ENCODE data around the gene TOB2.
"Not testable (repeated sequence)": the region's sequence is repeated elsewhere in the genome, so short reads cannot be mapped to it uniquely, and the experiment has no call there.

Gene TOB2

GRCh38 chr22:41408665-41409064 is 37.9 kb downstream of the TOB2 start:
- no peak for DNase-seq (ENCODE audit: insufficient read length, low spot score)
- FAIRE-seq: no peak
- no peak for TF ChIP-seq POLR2AphosphoS5 (IDR thresholded peaks at IDR 0.05; ENCODE audit: low read depth, low read length)
- no peak for TF ChIP-seq POLR2A (IDR thresholded peaks at IDR 0.05; ENCODE audit: low read depth, low read length)
- no peak for TF ChIP-seq SPI1 (IDR thresholded peaks at IDR 0.05; ENCODE audit: low read depth, low read length)
- no peak for TF ChIP-seq TAF1 (IDR thresholded peaks at IDR 0.05; ENCODE audit: low read depth, low read length)
- TF ChIP-seq PAX5 (IDR thresholded peaks at IDR 0.05; ENCODE audit: insufficient read depth, low read length, severe bottlenecking): no peak
- TF ChIP-seq POU2F2 (IDR thresholded peaks at IDR 0.05; ENCODE audit: low read depth, low read length): no peak

DNA sequence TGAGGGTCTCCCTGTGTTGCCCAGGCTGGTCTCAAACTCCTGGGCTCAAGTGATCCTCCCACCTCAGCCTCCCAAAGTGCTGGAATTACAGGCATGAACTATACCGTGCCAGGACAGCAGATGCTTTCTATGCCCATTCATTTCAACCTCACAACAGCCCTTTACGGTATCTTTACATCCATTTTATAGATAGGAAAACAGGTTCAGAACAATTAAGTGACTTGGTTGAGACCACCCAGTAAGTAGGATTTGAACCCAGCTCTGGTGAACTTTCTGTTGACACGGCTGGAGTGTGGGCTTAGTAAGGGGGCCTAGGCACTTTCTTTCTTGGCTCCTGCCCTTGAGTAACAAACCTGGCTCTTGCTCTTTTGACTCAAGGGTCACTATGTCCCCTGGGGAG is 39.2 kb downstream of the TOB2 start:
- DNase-seq (ENCODE audit: insufficient read length, low spot score) (no peak), FAIRE-seq (peak; percentile 40)
- no peak for TF ChIP-seq TAF1 (IDR thresholded peaks at IDR 0.05; ENCODE audit: low read depth, low read length)
- TF ChIP-seq PAX5 (IDR thresholded peaks at IDR 0.05; ENCODE audit: insufficient read depth, low read length, severe bottlenecking): no peak
- no peak for TF ChIP-seq POLR2A (IDR thresholded peaks at IDR 0.05; ENCODE audit: low read depth, low read length)
- TF ChIP-seq POU2F2 (IDR thresholded peaks at IDR 0.05; ENCODE audit: low read depth, low read length): no peak
- TF ChIP-seq POLR2AphosphoS5 (IDR thresholded peaks at IDR 0.05; ENCODE audit: low read depth, low read length): no peak
- no peak for TF ChIP-seq SPI1 (IDR thresholded peaks at IDR 0.05; ENCODE audit: low read depth, low read length)

DNA sequence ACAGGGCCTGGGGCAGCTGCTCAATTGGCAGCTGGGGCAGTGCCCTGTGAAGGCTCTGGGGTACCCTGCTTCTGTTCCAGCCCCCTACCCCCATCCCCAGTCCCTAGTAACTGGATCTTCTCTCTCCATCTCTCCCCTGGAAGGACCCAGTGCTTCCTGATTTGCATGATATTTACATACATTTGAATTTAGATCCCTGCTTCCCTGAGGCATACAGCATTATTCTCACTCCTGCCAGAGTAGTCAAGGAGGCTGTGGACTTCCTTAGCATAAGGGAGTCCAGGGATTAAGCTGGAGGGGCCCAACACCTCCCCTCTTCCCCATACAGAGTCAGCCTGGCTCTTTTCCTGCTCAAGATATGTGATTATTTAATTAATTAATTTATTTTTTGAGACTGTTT is 40.2 kb downstream of the TOB2 start:
- no peak for FAIRE-seq
- DNase-seq (ENCODE audit: insufficient read length, low spot score): no peak
- no peak for TF ChIP-seq PAX5 (IDR thresholded peaks at IDR 0.05; ENCODE audit: insufficient read depth, low read length, severe bottlenecking)
- no peak for TF ChIP-seq POU2F2 (IDR thresholded peaks at IDR 0.05; ENCODE audit: low read depth, low read length)
- TF ChIP-seq POLR2AphosphoS5 (IDR thresholded peaks at IDR 0.05; ENCODE audit: low read depth, low read length): no peak
- no peak for TF ChIP-seq POLR2A (IDR thresholded peaks at IDR 0.05; ENCODE audit: low read depth, low read length)
- no peak for TF ChIP-seq SPI1 (IDR thresholded peaks at IDR 0.05; ENCODE audit: low read depth, low read length)
- no peak for TF ChIP-seq TAF1 (IDR thresholded peaks at IDR 0.05; ENCODE audit: low read depth, low read length)

GRCh38 chr22:41405588-41405987 is 41.0 kb downstream of the TOB2 start:
- FAIRE-seq (peak; percentile 91), DNase-seq (ENCODE audit: insufficient read length, low spot score) (peak; percentile 45)
- TF ChIP-seq POLR2AphosphoS5 (IDR thresholded peaks at IDR 0.05; ENCODE audit: low read depth, low read length) (no peak), POU2F2 (IDR thresholded peaks at IDR 0.05; ENCODE audit: low read depth, low read length) (peak; percentile 50; the same call in 1 of the 2 replicates)

GRCh38 chr22:41403532-41404318 is 42.9 kb downstream of the TOB2 start:
- FAIRE-seq (peak; percentile 99), DNase-seq (ENCODE audit: insufficient read length, low spot score) (peak; percentile 95)
- peak; percentile 4 for TF ChIP-seq PAX5 (IDR thresholded peaks at IDR 0.05; ENCODE audit: insufficient read depth, low read length, severe bottlenecking)
- TF ChIP-seq POU2F2 (IDR thresholded peaks at IDR 0.05; ENCODE audit: low read depth, low read length): no peak

DNA sequence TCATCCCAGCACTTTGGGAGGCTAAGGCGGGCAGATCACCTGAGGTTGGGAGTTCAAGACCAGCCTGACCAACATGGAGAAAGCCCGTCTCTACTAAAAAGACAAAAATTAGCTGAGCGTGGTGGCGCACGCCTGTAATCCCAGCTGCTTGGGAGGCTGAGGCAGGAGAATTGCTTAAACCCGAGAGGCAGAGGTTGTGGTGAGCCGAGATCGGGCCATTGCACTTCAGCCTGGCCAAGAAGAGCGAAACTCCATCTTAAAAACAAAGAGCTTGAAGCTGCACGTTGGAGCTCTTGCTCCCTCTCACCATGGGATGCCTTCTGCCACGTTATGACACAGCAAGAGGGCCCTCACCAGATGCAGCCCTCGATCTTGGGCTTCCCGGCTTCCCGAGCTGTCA is 43.8 kb downstream of the TOB2 start:
- DNase-seq (ENCODE audit: insufficient read length, low spot score); FAIRE-seq: not testable (repeated sequence)

DNA sequence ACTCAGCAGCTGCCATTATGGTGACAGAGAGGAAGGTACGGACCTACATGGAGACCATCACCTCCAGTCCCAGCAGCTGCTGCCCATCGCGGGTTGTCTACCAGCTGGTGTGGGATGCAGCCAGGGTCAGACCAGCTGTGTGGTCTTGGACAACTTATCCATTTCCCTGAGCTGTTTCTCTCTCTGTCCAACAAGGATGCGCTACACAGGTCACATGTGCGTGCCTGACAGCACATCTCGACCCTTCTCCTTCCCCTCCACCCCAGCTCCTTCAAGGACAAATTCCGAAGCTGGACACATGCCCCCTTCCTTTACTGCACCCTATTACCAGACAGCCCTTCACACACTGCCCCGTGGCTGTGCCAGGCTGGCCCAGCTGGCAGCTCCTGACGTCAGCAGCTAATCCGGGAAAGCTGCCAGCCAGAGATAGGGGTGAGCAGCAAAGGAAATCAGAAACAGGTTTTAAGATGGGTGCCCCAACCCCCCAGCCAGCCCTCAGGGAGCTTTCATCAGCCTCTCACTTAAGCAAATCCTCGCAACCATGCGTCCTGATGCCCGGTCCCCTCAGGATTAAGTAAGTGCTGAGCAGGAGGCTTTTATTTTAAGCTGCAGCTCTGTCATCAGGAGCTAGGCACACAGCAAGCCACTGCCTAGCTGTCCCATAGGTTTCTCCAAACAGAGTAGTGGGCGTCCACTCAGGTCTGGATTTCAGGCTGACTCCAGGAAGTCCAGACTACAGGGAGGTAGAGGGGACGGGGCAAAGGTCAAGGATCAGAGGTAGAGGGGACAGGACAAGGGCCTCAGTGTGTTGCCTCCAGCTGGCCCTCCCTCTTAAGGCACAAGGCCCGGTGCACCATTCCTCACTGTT is 44.6 kb downstream of the TOB2 start:
- TF ChIP-seq POU2F2 (IDR thresholded peaks at IDR 0.05; ENCODE audit: low read depth, low read length) (no peak), SPI1 (IDR thresholded peaks at IDR 0.05; ENCODE audit: low read depth, low read length) (no peak), POLR2AphosphoS5 (IDR thresholded peaks at IDR 0.05; ENCODE audit: low read depth, low read length) (no peak), PAX5 (IDR thresholded peaks at IDR 0.05; ENCODE audit: insufficient read depth, low read length, severe bottlenecking) (no peak), POLR2A (IDR thresholded peaks at IDR 0.05; ENCODE audit: low read depth, low read length) (no peak), TAF1 (IDR thresholded peaks at IDR 0.05; ENCODE audit: low read depth, low read length) (no peak)
- DNase-seq (ENCODE audit: insufficient read length, low spot score) (no peak), FAIRE-seq (peak; percentile 47)

DNA sequence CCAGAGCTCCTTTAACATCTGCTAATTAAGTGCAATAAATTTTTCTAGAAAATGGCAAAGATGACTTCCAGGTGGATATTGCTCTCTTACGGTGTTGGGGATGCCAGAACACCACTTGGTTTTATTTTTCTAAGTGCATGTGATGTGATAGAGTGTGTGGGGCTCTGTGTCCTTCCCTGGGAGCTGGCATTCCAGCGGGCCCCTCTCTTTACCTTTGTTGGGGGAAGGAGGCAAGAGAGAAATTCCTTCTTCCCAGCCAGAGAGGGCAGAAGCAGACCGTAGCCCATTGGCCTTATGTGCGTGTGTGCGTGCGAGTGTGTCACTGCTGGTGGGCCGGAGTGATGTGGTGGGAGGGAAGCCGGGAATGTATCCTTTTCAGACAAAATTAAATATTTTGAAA is 47.7 kb downstream of the TOB2 start:
- TF ChIP-seq PAX5 (IDR thresholded peaks at IDR 0.05; ENCODE audit: insufficient read depth, low read length, severe bottlenecking): no peak
- no peak for TF ChIP-seq TAF1 (IDR thresholded peaks at IDR 0.05; ENCODE audit: low read depth, low read length)
- no peak for TF ChIP-seq POLR2AphosphoS5 (IDR thresholded peaks at IDR 0.05; ENCODE audit: low read depth, low read length)
- no peak for TF ChIP-seq SPI1 (IDR thresholded peaks at IDR 0.05; ENCODE audit: low read depth, low read length)
- no peak for FAIRE-seq
- DNase-seq (ENCODE audit: insufficient read length, low spot score): no peak

DNA sequence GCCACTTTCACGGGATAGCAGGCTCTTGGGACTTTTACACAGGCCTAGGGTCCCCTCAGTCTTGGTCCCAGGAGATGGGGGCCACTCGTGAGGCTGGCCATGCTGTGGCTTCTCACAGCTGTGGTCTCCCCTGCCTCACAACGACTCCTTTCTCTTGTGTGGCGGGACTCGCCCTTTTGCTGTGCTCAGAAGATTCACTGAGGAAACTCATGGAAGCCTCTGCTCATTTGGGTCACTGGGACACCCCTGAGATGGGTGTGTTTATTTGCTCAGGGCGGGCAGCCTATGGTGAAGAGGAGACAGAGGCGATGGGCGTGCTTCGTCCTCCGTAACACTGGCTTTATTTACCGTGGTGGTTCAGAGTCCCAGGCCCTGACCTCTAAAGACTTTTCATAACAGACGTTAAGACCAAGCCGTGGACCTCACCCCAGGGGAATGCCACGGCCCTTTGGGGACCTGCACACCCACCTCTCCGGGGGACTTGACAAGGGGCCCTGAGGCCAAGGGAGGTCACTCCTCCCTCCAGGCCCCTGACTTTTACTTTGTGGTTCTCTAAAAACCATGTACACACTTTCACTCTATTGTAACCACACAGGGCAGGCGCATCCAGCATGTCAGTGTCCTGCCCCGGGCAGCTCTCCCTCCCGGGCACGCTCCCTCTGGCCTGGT is 49.3 kb downstream of the TOB2 start:
- TF ChIP-seq POLR2AphosphoS5 (IDR thresholded peaks at IDR 0.05; ENCODE audit: low read depth, low read length): no peak
- no peak for TF ChIP-seq POLR2A (IDR thresholded peaks at IDR 0.05; ENCODE audit: low read depth, low read length)
- TF ChIP-seq TAF1 (IDR thresholded peaks at IDR 0.05; ENCODE audit: low read depth, low read length): no peak
- TF ChIP-seq SPI1 (IDR thresholded peaks at IDR 0.05; ENCODE audit: low read depth, low read length): no peak
- TF ChIP-seq POU2F2 (IDR thresholded peaks at IDR 0.05; ENCODE audit: low read depth, low read length): no peak
- DNase-seq (ENCODE audit: insufficient read length, low spot score): no peak
- FAIRE-seq: no peak

Measured in GM12891 (cell line).